Measurements from ENCODE around the gene NPAS3.

GRCh38 chr14:33808187-33808586 lies 869.5 kb downstream of the NPAS3 start:
- no peak for TF ChIP-seq CTCF (IDR thresholded peaks at IDR 0.05)
- TF ChIP-seq ZFX (IDR thresholded peaks at IDR 0.05; ENCODE audit: borderline replicate concordance), result no peak

Measured in 22Rv1 (cell line).